ENCODE data around the gene DOCK10. TPM values are rescaled to one million over a fixed set of nuclear protein-coding genes. Genes with fewer than 3 reads are reported as not detected.

Gene DOCK10
- total and polyA plus RNA-seq, 9 of the 15 experiments (the other 6 are each of a cell fraction or from before 2014, with no cell fraction given): 0.01 to 0.87 (median 0.18) TPM

DNA sequence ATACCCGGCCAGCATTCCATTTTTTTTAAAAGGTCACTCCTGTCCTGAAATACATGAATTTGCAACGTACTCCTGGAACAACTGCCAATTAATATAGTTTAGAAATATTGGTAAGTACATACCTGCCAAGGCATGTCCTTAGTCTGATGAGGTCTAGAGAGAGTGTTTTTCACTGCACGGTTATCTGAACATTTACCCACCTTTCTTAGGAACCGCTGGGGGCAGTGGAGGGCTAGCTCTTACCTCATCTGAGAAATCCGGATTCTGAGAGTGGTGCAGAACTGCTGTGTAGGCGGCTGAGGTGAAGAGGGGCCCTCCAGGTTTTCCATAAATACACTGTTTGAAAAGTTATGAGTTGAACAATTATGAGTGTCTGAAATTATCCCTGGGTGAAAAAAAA is 193.0 kb downstream of the DOCK10 start (continued):
- TF ChIP-seq ZNF780A (CRISPR knock-in tag; IDR thresholded peaks at IDR 0.05) (no peak), ZEB2 (IDR thresholded peaks at IDR 0.05) (no peak), MTA2 (IDR thresholded peaks at IDR 0.05; ENCODE audit: low read depth) (no peak)

DNA sequence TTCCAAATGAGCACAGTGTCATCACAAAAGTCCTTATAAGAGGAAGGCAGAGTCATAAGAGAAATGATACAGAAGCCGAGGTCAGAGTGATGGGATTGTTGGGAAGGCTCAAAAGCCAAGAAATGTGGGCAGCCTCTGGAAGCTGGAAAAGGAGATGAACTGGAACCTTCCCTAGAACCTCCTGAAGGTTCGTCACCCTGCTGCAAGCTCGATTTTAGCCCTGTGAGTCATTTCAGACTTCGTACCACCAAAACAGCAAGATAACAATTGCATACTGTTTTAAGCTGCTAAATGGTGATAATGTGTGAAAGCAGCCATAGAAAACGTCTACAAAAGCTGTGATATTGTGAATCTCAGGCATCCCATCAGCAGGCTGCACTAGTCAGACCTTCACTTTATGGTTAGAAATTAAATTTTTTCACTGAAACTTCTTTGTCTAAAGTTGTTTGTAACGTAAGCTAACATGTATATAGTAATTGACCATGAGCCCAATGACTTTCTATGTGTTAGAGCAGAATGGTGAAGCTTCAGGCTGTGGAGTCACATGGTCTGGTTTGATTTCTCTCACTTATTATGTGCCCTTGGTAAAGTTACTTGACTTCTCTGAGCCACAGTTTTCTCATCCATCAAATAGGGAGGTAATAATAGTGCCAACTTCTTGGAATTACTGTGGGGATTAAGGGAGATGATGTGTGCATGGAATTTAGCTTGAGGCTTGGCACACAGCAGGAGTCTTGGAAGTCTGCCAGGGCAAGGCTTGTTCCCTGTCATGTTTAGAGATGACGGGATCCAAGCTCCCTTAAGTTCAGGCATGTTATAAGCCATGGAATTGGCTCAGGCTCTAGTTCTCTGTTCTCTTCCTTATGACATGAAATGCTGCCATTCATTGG is 194.1 kb downstream of the DOCK10 start:
- no peak overlapping the region for H3K9ac ChIP-seq (ENCODE audit: insufficient read depth in 1 of 2, low read depth in 2 of 2, low read length in 2 of 2)
- in situ Hi-C loops (cut with MboI) (no loop called here), intact Hi-C loops (cut with micrococcal nuclease) (no loop called here)
- H2AFZ ChIP-seq (ENCODE audit: low read depth, low read length): no peak overlapping the region
- H3K4me3 ChIP-seq: no peak overlapping the region
- FAIRE-seq (no peak), ATAC-seq (no peak), DNase-seq (ENCODE audit: extremely low read depth in 1 of 4, low spot score in 3 of 4) (no peak)
- BruUV-seq (replicated peaks): no TSS peak
- no peaks in the 10 kb centered on the region for H3K79me2 ChIP-seq (ENCODE audit: control insufficient read depth, insufficient read depth, low read length)
- H3K4me2 ChIP-seq (ENCODE audit: insufficient read depth, low read length): no peak overlapping the region
- 2% methylated on average over 6 of the region's 7 CpGs for WGBS (ENCODE audit: insufficient coverage, low coverage, missing lambda C conversion rate)
- ChIA-PET POLR2A (no interaction called here), CTCF (ENCODE audit: low intra/inter-chr PET ratio) (no interaction called here)
- H3K27ac ChIP-seq (ENCODE audit: extremely low read depth, low read depth, low read length): no peak overlapping the region
- no peaks in the 10 kb centered on the region for H3K9me1 ChIP-seq (ENCODE audit: control insufficient read depth, insufficient read depth, low read length)
- no peaks in the 10 kb centered on the region for H3K36me3 ChIP-seq (ENCODE audit: control insufficient read depth, insufficient read depth, low read length)
- no peaks in the 10 kb centered on the region for H3K4me1 ChIP-seq (replicated peaks in 1 of 2; ENCODE audit: control insufficient read depth in 2 of 2, insufficient read depth in 2 of 2, low read length in 2 of 2)
- H3K27me3 ChIP-seq (ENCODE audit: control insufficient read depth in 2 of 2, insufficient read depth in 2 of 2, low read length in 2 of 2): no peaks in the 10 kb centered on the region
- H4K20me1 ChIP-seq (replicated peaks; ENCODE audit: control insufficient read depth, insufficient read depth, low read length): no peaks in the 10 kb centered on the region
- no peaks in the 10 kb centered on the region for H3K9me3 ChIP-seq (replicated peaks; ENCODE audit: control insufficient read depth, insufficient read depth, low read depth, low read length)
- TF ChIP-seq, protein P1, sequence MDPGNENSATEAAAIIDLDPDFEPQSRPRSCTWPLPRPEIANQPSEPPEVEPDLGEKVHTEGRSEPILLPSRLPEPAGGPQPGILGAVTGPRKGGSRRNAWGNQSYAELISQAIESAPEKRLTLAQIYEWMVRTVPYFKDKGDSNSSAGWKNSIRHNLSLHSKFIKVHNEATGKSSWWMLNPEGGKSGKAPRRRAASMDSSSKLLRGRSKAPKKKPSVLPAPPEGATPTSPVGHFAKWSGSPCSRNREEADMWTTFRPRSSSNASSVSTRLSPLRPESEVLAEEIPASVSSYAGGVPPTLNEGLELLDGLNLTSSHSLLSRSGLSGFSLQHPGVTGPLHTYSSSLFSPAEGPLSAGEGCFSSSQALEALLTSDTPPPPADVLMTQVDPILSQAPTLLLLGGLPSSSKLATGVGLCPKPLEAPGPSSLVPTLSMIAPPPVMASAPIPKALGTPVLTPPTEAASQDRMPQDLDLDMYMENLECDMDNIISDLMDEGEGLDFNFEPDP (CRISPR knock-in tag; IDR thresholded peaks at IDR 0.05): no peak
- TF ChIP-seq NFYB (IDR thresholded peaks at IDR 0.05; ENCODE audit: extremely low read depth, insufficient read length) (no peak), SRSF9 (IDR thresholded peaks at IDR 0.05; ENCODE audit: borderline replicate concordance, low read depth, low read length) (no peak), FOXK2 (conservative IDR thresholded peaks at IDR 0.05 in 1 of 2, IDR thresholded peaks at IDR 0.05 in 1 of 2; ENCODE audit: low read depth in 2 of 2) (no peak), TCFL5 (CRISPR knock-in tag; conservative IDR thresholded peaks at IDR 0.05) (no peak), ZNF23 (CRISPR knock-in tag; IDR thresholded peaks at IDR 0.05) (no peak), ATF7 (IDR thresholded peaks at IDR 0.05) (no peak), MCM2 (IDR thresholded peaks at IDR 0.05; ENCODE audit: low read depth) (no peak), ARHGAP35 (IDR thresholded peaks at IDR 0.05; ENCODE audit: partially characterized antibody) (no peak), ZBTB8A (IDR thresholded peaks at IDR 0.05; ENCODE audit: partially characterized antibody) (no peak)
- TF ChIP-seq, protein P2, sequence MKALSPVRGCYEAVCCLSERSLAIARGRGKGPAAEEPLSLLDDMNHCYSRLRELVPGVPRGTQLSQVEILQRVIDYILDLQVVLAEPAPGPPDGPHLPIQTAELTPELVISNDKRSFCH (CRISPR knock-in tag; IDR thresholded peaks at IDR 0.05): no peak
- TF ChIP-seq, protein P2 (tag; IDR thresholded peaks at IDR 0.05): no peak
- TF ChIP-seq, protein P3, sequence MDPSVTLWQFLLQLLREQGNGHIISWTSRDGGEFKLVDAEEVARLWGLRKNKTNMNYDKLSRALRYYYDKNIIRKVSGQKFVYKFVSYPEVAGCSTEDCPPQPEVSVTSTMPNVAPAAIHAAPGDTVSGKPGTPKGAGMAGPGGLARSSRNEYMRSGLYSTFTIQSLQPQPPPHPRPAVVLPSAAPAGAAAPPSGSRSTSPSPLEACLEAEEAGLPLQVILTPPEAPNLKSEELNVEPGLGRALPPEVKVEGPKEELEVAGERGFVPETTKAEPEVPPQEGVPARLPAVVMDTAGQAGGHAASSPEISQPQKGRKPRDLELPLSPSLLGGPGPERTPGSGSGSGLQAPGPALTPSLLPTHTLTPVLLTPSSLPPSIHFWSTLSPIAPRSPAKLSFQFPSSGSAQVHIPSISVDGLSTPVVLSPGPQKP (CRISPR knock-in tag; IDR thresholded peaks at IDR 0.05): no peak
- TF ChIP-seq, protein P4, sequence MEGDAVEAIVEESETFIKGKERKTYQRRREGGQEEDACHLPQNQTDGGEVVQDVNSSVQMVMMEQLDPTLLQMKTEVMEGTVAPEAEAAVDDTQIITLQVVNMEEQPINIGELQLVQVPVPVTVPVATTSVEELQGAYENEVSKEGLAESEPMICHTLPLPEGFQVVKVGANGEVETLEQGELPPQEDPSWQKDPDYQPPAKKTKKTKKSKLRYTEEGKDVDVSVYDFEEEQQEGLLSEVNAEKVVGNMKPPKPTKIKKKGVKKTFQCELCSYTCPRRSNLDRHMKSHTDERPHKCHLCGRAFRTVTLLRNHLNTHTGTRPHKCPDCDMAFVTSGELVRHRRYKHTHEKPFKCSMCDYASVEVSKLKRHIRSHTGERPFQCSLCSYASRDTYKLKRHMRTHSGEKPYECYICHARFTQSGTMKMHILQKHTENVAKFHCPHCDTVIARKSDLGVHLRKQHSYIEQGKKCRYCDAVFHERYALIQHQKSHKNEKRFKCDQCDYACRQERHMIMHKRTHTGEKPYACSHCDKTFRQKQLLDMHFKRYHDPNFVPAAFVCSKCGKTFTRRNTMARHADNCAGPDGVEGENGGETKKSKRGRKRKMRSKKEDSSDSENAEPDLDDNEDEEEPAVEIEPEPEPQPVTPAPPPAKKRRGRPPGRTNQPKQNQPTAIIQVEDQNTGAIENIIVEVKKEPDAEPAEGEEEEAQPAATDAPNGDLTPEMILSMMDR (IDR thresholded peaks at IDR 0.05 in 2 of 3, conservative IDR thresholded peaks at IDR 0.05 in 1 of 3; ENCODE audit: insufficient read depth in 2 of 3, low read depth in 1 of 3, low read length in 3 of 3): no peak

Measured in K562 (cell line).